Colonic mucosa (tissue), 4 donors: ENCODE results near the gene WBP11. TPM values are rescaled to one million over a fixed set of nuclear protein-coding genes. Genes with fewer than 3 reads are reported as not detected.

Experiments used
- DNase-seq: peaks from one replicate; pipeline ENCODE4 v3.0.0-alpha.2; 2020
- H3K27ac ChIP-seq: fragments of 200-600 bp; one replicate; pipeline ENCODE4 v1.8.0; 2021
- H3K27me3 ChIP-seq: fragments of 200-600 bp; one replicate; pipeline ENCODE4 v1.8.0; 2021
- H3K36me3 ChIP-seq: fragments of 200-600 bp; one replicate; pipeline ENCODE4 v1.8.0; 2021
- H3K4me1 ChIP-seq: fragments of 200-600 bp; one replicate; pipeline ENCODE4 v1.8.0; 2021; ENCODE audit warnings: mild to moderate bottlenecking
- H3K4me3 ChIP-seq: fragments of 200-600 bp; one replicate; pipeline ENCODE4 v1.8.0; 2021
- H3K9ac ChIP-seq, 2 donors: one replicate each; pipeline ENCODE4 v1.7.0; 2013; ENCODE audit warnings: control low read depth in 2 of 2, low read depth in 2 of 2, low read length in 2 of 2
- H3K9me3 ChIP-seq: fragments of 200-600 bp; one replicate; pipeline ENCODE4 v1.8.0; 2021
- CTCF ChIP-seq: fragments of 200-600 bp; IDR thresholded peaks from one replicate; pipeline ENCODE4 v1.8.0; 2022; ENCODE audit warnings: antibody characterized with exemption, mild to moderate bottlenecking
- intact Hi-C: fragments of 100-400 bp; cut with DNase I; formaldehyde crosslinking; loops from one replicate; pipeline ENCODE4 v1.14.1; 2022
- total RNA-seq, 2 donors: library from RNA; stranded (reverse); fragmentation: NEBNext Ultra II Directional in 1 of 2; extraction: Animal tissue kit (Norgen Biotek cat#: 25700) in 1 of 2; gene quantifications; one replicate each; pipeline ENCODE4 v1.2.1, GENCODE V29; 2021
- donor health status: healthy.
- donor health status: DM: no; HTN: no; CAD: no.
- donor health status: DM: no; HTN: no; CAD: no.

WBP11 gene
- total RNA-seq, 2 donors from 2014 or later, result 55.3 to 60.0 TPM

GRCh38 chr12:14842315-14842714, 39.0 kb upstream of the WBP11 start:
- Histone ChIP-seq H3K36me3 (no peaks in the 10 kb centered on the region), H3K9me3 (no peaks in the 10 kb centered on the region), H3K27ac (no peak overlapping the region), H3K27me3 (no peaks in the 10 kb centered on the region), H3K9ac (no peak overlapping the region), H3K4me1 (no peaks in the 10 kb centered on the region), H3K4me3 (no peak overlapping the region)
- no peak for TF ChIP-seq CTCF
- intact Hi-C loops, result loop anchor here (5.0 to 10.0 kb wide), 2 partner anchors 118 to 430 kb away; no protein-coding TSS in a partner anchor
- no peak for DNase-seq

GRCh38 chr12:14841761-14842160, 38.5 kb upstream of the WBP11 start:
- no peaks in the 10 kb centered on the region for H3K4me1 ChIP-seq
- intact Hi-C loops, result loop anchor here (5.0 to 10.0 kb wide), 2 partner anchors 117 to 431 kb away; no protein-coding TSS in a partner anchor
- H3K9me3 ChIP-seq, result no peaks in the 10 kb centered on the region
- no peak overlapping the region for H3K4me3 ChIP-seq
- H3K27ac ChIP-seq, result no peak overlapping the region
- no peak for TF ChIP-seq CTCF
- H3K36me3 ChIP-seq, result no peaks in the 10 kb centered on the region
- no peak for DNase-seq
- H3K9ac ChIP-seq, result no peak overlapping the region
- H3K27me3 ChIP-seq, result no peaks in the 10 kb centered on the region

GRCh38 chr12:14840616-14841015, 37.3 kb upstream of the WBP11 start:
- Histone ChIP-seq H3K27ac (no peak overlapping the region), H3K9me3 (no peaks in the 10 kb centered on the region), H3K4me1 (no peaks in the 10 kb centered on the region), H3K4me3 (no peak overlapping the region), H3K27me3 (no peaks in the 10 kb centered on the region), H3K9ac (no peak overlapping the region), H3K36me3 (no peaks in the 10 kb centered on the region)
- no peak for DNase-seq
- no peak for TF ChIP-seq CTCF
- intact Hi-C loops, result loop anchor here (5.0 to 10.0 kb wide), 2 partner anchors 116 to 432 kb away; no protein-coding TSS in a partner anchor

- no peaks in the 10 kb centered on the region for H3K4me1 ChIP-seq
- H3K36me3 ChIP-seq, result no peaks in the 10 kb centered on the region
- H3K9ac ChIP-seq, result no peak overlapping the region
- no peak for DNase-seq
- no peak overlapping the region for H3K27ac ChIP-seq
- intact Hi-C loops, result no loop called here
- no peaks in the 10 kb centered on the region for H3K27me3 ChIP-seq
- no peaks in the 10 kb centered on the region for H3K9me3 ChIP-seq
- H3K4me3 ChIP-seq, result no peak overlapping the region
- TF ChIP-seq CTCF, result no peak
Observed at GRCh38 chr12:14839262-14839661, 36.0 kb upstream of the WBP11 start.

GRCh38 chr12:14836336-14837210, 33.3 kb upstream of the WBP11 start:
- Histone ChIP-seq H3K9ac (no peak overlapping the region), H3K9me3 (no peaks in the 10 kb centered on the region), H3K4me1 (no peaks in the 10 kb centered on the region), H3K4me3 (no peak overlapping the region), H3K27ac (no peak overlapping the region), H3K27me3 (no peaks in the 10 kb centered on the region), H3K36me3 (no peaks in the 10 kb centered on the region)
- no peak for DNase-seq
- intact Hi-C loops, result no loop called here
- no peak for TF ChIP-seq CTCF
